Anterior cingulate cortex (tissue), 58 donors: ENCODE measurements around the gene LDHD.
A peak's percentile ranks its signal among the peaks of the same experiment; 100 is the strongest.

Experiments used
- DNase-seq, 58 donors: peaks; one replicate each; lab custom pipeline; 2025; lab: John Stamatoyannopoulos, UW

Gene LDHD

DNA sequence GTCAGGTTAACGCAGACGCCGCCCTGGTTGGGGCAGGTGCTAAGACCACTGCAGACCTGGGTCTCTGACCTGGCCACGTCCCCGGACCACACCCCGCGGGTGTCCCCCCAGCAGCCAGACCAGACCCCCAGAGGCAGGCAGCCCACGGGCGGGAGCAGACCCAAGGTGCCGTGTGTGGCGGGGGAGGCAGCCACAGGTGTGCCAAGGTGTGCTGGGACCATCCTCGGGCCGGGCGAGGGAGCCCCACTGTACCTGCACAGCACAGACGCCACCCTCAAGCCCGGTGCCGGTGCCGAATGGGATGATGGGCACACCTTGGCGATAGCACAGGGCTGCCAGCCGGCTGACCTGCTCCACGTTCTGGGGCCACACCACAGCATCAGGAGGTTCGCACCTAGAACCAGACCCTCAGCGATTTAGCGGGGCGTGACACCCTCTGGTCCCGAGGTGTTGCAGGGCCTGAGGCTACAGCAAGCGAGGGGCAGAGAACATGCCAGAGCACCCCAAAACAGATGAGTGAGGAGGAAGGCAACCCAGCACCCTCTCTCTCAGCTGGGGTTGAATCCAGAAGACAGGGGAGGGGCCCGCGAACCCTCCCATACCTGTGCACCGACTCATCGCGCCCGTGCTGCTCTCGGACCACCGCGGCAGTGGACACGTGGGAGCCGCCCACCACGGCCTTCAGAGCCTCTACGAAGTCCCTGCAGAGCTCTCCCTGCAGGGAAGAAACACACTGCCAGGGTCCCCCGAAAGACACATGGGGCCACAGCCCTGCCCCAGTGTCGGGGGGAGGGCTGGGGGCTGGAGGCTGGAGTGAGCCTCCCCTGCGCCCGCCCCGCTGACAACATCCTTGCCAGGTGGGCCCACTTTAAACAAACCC is 1.4 kb downstream of the LDHD start:
- DNase-seq: no peak

DNA sequence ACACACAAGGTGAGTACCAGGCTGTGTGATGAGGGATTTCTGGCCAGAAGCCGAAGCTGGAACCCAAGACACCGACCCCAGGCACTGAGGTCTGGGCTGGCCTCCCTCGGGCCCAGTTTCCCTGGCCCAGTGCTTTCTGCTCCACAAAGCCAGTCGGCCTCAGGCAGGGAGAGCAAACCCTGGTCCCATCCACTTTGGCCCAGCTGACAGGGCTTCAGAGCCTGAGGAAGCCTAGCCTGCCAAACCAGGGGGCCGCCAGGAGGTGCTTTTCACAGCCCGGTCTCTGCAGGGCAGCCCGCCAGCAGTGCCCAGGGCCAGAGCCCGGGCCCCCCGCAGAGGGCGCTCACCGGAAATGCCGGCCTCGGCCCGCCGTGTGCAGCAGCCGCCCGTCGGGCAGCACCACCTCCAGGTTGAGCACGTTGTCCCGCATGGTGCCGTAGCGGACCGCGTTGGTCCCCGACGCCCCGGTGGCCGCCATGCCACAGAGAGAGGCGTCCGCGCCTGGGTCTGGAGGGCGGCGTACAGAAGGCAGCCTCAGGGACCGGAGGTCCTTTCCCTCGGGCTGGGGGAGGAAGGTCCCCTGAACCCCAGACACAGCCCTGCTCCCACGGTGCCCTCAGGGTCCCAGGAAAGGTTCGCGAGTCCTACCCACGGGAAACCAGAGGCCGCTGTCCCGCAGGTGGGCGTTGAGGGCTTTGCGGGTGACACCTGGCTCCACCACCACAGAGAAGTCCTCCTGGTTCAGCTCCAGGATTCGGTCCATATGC is 2.2 kb downstream of the LDHD start:
- DNase-seq: peak in 9 of 58 donors; percentile 7 to 39 (median 20)

DNA sequence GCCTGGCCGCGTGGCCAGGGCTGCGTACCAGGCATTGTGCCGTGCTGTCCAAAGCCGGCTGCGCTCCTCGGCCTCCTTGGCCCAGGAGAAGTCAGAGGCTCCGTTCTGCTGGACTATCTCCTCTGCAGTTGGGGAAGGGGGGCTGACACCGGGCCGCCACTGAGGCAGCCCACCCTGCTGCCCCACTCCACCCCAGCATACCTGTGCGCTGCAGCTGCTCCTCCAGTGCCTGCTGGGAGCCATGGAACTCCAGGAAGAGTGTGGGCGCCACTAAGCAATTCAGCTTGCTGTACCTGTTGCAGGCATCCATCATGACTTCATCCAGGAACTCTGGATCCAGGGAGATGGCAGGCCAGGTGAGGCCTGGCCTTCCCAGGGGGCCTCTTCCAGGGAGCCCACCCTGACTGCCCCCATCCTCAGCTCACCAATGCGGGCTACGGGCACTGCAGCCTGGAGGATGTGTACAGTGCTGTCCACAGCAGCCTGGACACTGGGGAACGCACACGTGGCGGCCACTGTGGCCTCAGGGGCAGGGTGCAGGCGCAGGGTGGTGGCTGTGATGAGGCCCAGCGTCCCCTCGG is 2.9 kb downstream of the LDHD start:
- DNase-seq: no peak

DNA sequence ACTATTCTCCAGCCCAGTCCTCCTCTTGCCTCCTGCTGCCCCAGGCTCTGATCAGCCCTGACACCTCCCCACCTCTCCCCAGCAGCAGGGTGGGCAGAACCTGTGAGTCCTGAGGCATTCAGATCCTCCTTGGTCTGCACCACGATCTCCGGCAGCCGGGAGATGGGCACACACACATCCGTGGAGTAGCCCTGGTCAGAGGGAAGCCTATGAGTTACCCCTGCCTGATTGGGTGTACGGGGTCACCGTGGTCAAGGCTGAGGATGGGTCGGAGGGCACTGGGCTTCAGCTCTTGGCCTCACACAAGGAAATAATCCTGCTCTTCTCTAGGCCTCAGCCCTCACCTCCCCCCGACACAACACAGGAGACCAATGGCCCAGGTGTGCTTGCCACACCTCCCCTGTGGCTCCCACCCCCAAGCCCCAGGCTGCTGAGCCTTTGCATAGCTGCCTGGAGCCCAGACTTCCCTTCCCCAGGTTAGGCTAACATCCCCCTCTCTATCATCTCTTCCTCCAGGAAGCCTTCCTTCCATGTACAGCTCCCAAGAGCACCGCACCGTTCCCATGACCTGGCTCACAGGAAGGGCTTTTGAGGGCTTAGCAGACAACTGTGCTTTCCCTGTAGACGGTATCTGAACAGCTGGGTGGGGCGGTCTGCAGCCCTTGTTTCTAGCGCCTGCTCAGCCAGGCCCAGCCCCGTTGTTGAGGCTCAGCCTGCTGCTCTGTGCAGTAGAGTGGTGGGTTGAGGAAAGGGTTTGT is 3.7 kb downstream of the LDHD start:
- no peak for DNase-seq

DNA sequence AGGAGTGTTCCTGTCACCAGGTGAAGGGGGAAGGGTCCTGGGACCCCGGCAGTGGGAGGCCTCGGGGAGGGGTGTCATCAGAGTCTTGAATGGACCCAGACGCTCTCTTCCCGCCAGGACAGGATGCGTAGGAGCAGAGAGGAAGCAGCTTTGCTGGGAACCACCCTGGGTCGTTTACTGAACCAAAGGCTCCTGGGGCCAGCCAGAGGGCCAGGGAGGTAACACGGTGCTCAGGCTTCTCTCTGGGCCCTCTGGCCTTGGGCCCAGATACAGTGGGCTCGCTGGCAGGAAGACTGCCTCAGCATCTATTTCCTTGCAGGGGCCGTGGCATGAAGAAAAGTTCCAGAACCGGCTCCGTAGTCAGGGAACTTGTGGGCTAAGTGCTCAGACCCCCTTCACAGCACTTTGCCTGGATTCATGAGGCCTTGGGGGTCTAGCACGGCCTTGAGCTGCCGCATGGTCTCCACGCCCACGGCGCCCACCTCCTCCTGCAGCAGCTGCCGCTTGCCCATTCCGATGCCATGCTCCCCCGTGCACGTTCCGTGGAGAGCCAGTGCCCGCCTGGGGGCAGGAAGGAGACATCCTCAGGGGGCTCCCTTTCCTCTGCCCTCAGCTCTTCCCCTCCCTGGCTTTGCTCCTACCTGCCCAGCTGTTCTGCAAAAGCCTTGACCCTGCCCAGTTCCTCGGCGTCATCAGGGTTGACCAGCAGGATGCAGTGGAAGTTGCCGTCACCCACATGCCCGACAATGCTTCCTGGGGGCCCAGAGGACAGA is 4.4 kb downstream of the LDHD start:
- DNase-seq: no peak

DNA sequence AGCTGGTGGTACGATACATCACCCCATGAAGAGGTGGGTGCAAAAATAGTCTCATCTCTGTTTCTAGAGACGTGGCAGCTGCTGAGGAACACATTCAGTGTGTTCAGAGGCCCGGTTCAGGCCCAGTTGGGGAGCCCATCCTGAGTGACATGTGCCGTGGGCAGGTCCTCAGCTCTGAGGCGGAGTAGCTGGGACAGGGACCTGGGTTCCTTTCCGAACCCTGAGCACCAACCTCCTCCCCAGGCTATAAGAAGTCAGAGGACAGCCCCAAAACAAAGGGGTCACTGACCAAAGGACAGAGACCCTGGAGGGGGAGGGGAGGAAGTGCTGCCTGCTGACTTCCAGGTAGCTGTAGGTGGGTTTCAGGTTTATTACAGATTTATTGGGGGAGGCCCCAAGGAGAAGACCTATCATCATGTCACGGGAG is 5.1 kb downstream of the LDHD start:
- DNase-seq: peak in 1 of 58 donors; percentile 70

DNA sequence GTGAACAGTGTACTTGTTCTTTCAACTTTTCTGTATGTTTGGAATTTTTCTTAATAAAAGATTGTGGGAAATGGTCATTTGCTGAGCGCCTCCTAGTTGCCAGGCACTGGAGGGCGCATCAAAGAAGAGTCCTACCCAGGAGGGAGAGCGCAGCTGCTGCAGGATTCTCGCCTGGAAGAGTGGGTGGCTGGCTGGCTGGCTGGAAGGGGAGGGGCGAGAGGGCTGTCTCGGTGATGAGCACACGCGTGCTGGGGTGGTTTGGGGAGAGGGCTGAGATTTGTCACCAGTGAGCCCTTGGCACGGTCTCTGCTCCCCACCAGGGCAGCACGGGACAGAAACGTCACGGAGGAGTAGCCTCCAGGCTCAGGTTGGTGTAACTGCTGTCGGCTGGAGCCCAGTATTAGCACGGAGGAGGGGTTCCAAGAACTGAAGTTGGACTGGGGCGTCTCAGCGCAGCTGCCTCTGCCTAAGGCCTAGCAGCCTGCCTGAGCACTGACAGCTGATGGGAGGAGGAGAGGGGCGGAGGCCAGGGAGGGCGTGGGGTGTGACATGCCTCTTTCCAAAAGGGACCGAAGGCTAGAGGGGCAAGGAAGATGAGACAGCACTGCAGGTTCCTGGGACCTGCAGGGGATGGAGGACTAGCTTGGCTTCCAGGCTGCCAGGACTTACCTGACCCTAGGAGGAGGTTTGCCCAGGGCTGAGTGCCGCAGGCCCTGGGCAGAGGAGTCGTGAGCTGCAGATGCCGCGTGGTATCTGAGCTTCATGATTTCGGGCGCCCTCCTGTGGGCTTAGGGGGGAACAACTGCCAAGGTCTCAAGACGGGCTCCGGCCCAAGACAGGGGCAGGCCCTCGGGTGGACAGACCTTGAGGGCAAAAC is 5.7 kb downstream of the LDHD start:
- peak in 56 of 58 donors; percentile 27 to 91 (median 82) for DNase-seq

DNA sequence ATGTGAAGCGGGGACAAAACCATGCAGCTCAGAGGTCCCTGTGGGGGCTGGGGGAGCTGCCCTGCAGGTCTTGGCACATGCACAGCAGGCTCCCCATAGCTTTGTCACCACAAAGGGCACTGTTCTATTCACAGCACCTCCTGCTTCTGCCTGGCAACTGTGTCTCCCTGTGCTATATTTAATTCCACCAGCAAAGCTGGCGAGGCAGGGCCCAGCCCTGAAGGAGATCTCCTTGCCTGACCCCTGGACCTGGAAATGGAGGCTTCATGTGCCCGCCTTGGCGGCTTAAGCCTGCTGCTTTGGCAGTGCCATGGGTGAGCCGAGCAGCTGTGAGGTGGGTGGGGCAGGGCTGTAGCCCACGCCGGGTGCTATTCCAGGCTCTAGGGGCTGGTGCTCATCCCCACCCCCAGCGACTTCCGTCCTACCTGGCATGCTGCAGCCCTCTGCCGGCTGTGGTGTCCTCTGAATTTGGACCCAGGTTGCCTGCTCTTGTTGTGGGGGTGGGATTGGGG is 6.8 kb downstream of the LDHD start:
- DNase-seq: peak in 42 of 58 donors; percentile 18 to 78 (median 46)

DNA sequence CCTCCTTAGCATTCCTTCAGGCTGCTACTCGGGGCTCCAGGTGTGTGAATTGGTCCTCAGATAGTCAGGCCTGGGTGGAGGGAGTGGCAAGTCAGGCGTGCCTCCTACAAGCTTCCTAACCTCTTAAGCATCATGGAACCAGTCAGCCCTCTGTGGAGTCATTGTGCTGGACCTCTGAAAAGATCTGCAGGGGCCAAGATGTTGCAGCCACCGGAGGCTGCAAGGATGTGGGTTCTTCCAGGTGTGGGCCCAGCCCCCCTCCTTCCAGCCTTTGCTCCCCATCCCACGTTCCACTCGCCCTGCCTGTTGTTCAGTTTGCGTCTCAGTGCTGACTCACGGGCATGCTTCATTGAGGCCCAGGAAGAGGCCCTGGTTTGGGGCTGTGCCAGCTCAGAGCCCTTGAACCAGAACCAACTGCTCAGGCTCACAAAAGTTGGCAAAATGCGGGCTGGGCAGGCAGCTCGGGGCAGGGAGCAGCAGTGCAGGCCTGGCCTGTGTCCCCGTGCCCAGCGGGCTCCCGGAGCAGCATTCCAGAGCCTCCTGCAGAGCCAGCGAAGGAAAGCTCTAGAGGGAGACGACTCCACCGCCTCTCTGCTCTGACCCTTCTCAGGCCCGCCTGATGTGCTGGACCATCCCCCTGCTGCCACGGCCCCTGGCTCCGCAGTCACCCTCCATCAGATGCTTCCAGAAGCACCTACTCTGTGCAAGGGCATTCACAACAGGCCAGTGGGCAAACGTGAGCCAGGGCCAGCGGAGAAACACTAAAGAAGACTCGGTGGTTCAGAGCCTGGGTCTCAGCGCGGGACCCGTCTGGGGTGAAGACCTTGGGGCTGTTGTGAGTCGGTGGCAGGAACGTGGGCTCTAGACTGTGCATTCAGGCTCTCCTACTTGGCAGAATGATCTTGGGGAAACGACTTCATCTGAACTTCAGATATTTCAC is 7.5 kb downstream of the LDHD start:
- peak in 55 of 58 donors; percentile 22 to 92 (median 73) for DNase-seq

DNA sequence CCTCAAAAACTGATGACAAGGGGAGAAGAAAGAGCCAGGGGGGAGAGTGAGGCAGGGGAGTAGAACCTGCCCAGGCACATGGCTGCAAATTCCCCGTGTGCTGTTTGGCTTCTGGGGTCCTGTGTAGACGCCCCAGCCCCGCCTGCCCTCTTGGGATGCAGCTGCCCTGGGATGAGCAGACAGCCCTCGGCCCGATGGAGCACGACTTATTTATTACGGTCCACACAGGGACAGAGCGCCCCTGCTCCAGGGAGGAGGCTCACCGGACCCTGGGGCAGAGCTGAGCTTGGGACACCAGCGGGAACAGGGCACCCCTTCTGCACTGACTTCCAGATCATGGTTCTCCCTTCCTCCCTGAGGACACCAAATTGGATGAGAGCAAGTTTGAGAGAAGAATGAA is 9.1 kb downstream of the LDHD start:
- no peak for DNase-seq

DNA sequence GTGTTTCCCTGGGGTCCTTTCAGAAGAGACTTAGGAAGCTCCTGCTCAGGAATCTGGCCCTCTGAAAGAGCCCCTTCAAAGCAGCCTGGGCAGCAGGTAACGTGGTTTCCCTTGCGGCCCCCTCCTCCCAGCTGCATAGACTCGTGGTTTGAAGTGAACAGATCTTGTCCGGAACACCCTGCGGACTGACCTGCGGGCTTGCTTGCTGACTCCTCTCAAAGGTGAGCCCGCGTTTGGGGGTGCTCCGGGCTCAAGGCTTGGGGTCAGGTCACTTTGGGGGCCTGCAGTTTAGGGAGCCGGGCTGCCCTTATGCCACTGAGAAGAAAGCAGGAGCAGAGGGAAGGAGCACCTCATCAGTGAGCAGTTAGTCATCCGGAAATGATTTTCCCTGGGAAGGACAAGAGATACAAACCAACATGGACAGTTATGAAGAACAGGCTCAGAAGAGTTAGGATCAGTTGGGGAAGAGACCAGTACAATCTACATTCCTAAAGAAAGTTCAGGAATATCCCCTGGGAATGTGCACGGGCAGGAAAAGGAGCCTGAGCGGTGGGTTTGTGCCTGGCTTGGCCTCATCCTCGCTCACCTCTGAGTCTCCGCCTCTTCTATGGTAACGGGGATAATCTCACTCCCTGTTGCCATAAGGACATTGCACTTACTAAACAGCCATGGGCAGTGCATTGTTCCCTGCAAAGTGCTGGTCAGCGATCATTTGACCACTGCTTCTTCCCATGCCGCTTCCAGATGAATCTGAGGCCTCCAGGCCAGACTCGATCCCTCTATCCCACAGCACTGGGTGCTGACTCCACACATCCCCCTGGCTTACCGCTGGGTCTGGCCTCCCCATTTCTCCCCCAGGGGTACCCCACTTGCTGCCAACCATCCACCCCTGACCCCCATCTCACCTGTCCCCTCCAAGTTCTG is 10.0 kb downstream of the LDHD start:
- DNase-seq: no peak

DNA sequence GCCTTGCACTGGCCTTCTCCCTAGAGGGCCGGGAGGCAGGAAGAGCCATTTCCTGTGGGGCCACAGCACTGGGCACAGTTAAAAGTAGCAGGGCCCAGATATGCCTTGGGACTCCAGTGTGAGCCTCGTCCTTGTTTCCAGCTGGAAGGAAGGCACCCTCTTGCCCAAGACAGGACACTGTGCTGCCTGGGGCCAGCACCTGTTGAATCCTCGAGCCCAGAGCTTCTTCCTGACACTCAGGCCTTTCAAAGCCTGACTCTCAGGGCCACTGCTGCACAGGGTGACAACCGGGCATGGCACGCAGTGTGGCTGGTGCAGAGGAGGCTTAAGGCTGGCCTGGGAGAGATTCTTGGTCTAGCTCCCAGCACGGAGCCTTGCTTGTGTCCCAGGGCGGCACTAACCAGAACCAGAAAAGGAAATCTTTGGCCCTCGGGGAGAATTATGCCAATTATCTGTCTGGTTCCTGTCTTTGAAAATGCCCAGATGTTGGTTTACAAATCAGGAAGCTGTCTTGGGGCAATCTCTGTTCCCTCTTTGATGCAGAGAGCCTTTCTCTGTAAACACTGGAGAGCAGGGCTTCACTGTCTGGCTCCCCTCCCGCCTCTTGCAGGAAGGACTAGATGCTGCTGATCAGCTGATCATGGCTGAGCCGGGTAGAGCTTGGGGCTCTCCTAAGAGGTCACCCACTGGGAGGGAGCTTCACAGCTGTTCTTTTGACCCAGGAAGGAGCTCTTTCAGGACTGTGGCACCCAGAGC is 11.1 kb downstream of the LDHD start:
- peak in 43 of 58 donors; percentile 19 to 81 (median 46) for DNase-seq

DNA sequence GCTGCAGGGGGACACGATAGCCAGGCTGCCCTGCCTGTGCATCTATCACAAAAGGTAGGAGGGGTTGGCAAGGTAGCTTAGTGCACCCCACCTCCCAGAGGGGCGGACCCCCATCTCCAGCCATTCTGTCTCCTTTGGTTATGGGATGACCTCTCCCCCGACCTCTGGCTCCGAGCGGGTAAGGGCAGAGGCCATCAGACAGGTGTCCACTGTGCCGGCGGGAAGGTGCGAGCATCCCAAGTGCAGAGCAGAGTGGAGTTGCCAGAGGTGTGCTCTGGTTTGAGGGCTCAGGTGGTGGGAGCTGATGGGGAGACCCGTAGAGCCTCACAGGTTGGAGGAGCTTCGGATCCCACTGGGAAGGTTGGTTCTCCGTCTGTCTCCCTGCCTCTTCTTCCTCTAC is 11.7 kb downstream of the LDHD start:
- DNase-seq: no peak

DNA sequence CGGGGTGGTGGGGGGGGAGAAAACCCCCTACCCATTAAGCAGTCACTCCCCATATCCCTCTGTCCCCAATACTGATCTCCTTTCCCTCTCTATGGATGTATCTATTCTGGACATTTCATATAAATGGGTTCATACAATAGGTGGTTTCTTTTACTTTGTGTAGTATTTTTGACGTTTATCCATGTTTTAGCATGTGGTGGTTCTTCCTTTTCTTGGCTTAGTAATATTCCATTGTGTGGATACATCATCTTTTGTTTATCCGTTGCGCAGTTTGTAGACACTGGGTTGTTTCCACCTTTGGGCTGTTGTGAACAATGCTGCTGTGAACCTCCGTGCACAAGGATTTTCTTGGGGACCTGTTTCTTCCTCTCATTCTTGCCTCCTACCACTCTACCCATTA is 12.6 kb downstream of the LDHD start:
- DNase-seq: no peak

DNA sequence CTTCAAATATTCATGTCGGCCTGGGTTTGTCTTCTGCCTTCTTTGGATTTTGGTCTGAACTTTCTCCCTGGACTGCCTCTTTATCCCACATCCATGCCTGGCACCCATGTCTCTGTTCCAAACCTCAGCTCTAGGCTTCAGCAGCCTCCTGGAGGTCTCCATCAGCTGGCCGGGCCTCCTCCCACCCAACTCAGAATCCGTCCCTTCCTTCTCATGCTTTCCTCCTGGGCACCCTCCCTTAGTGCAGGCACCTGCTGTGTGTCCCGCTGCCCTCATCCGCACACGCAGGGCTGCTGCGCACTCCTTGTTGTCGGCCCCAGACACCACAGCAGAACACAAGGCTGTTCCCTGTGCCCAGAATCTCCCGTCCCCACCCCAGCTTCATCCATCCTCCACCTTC is 14.0 kb downstream of the LDHD start:
- no peak for DNase-seq
